Measurements from ENCODE around the gene SUSD6.

GRCh38 chr14:69584389-69584788, 27.0 kb upstream of the SUSD6 start:
- TF ChIP-seq POLR2A (IDR thresholded peaks at IDR 0.05): no peak
- TF ChIP-seq, protein P1, sequence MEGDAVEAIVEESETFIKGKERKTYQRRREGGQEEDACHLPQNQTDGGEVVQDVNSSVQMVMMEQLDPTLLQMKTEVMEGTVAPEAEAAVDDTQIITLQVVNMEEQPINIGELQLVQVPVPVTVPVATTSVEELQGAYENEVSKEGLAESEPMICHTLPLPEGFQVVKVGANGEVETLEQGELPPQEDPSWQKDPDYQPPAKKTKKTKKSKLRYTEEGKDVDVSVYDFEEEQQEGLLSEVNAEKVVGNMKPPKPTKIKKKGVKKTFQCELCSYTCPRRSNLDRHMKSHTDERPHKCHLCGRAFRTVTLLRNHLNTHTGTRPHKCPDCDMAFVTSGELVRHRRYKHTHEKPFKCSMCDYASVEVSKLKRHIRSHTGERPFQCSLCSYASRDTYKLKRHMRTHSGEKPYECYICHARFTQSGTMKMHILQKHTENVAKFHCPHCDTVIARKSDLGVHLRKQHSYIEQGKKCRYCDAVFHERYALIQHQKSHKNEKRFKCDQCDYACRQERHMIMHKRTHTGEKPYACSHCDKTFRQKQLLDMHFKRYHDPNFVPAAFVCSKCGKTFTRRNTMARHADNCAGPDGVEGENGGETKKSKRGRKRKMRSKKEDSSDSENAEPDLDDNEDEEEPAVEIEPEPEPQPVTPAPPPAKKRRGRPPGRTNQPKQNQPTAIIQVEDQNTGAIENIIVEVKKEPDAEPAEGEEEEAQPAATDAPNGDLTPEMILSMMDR (IDR thresholded peaks at IDR 0.05): no peak
